ENCODE results near the gene MRM1.

The MRM1 gene

GRCh38 chr17:36594626-36595401 is 6.6 kb upstream of the MRM1 start:
- no peak overlapping the region for H3K27ac ChIP-seq

GRCh38 chr17:36597226-36597625 is 4.2 kb upstream of the MRM1 start:
- H3K27ac ChIP-seq = no peak overlapping the region
- TF ChIP-seq ZFX (IDR thresholded peaks at IDR 0.05) = no peak
- TF ChIP-seq, protein P1, sequence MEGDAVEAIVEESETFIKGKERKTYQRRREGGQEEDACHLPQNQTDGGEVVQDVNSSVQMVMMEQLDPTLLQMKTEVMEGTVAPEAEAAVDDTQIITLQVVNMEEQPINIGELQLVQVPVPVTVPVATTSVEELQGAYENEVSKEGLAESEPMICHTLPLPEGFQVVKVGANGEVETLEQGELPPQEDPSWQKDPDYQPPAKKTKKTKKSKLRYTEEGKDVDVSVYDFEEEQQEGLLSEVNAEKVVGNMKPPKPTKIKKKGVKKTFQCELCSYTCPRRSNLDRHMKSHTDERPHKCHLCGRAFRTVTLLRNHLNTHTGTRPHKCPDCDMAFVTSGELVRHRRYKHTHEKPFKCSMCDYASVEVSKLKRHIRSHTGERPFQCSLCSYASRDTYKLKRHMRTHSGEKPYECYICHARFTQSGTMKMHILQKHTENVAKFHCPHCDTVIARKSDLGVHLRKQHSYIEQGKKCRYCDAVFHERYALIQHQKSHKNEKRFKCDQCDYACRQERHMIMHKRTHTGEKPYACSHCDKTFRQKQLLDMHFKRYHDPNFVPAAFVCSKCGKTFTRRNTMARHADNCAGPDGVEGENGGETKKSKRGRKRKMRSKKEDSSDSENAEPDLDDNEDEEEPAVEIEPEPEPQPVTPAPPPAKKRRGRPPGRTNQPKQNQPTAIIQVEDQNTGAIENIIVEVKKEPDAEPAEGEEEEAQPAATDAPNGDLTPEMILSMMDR (conservative IDR thresholded peaks at IDR 0.05) = no peak

More at GRCh38 chr17:36594626-36595401, 6.6 kb upstream of the MRM1 start:
- TF ChIP-seq, protein P1 (conservative IDR thresholded peaks at IDR 0.05) = no peak
- TF ChIP-seq ZFX (IDR thresholded peaks at IDR 0.05) = no peak

DNA sequence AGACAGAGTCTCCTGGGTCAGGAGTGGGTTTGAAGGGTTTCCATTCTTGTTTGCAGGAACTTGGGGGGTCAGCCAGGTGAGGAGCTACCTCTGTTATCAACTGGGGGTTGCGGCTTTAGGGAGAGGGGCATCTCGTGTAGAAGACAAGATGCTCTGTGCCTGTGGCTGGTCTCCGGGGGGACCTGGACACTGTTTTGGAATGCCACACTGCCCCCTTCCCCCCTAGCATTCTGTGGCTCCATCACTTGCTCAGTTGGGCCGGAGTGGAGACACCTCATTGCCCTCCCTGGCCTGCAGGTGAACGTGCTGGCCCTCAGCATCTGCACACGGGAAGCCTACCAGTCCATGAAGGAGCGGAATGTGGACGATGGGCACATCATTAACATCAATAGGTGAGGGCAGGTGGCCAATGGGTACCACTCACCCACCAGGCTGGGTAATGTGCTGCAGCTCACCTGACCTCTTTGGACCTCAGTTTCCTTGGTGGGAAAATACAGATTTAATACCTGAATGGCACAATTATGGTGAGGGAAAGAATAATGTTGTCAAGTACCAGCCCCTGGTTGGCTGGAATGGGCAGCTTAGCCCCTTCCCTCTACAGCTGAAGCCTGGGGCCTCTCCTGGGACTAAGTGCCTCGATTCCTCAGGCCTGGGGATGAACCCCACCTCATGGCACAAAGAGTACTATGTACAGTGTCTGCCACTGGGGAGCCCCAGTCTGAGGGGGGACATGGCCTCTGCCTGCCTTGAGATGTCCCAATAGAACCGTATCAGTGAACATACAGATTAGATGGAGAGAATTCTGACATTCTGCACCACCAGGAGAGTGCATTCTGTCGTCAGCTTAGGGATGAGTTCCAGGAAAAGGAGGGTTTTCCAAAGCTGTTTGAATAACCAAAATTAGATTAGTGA is 3.3 kb upstream of the MRM1 start:
- no peak overlapping the region for H3K27ac ChIP-seq
- TF ChIP-seq ZFX (IDR thresholded peaks at IDR 0.05) = no peak
- TF ChIP-seq, protein P1 (conservative IDR thresholded peaks at IDR 0.05) = no peak

GRCh38 chr17:36598951-36599401 is 2.4 kb upstream of the MRM1 start:
- TF ChIP-seq, protein P1 (conservative IDR thresholded peaks at IDR 0.05) = no peak
- no peak for TF ChIP-seq ZFX (IDR thresholded peaks at IDR 0.05)
- no peak overlapping the region for H3K27ac ChIP-seq

DNA sequence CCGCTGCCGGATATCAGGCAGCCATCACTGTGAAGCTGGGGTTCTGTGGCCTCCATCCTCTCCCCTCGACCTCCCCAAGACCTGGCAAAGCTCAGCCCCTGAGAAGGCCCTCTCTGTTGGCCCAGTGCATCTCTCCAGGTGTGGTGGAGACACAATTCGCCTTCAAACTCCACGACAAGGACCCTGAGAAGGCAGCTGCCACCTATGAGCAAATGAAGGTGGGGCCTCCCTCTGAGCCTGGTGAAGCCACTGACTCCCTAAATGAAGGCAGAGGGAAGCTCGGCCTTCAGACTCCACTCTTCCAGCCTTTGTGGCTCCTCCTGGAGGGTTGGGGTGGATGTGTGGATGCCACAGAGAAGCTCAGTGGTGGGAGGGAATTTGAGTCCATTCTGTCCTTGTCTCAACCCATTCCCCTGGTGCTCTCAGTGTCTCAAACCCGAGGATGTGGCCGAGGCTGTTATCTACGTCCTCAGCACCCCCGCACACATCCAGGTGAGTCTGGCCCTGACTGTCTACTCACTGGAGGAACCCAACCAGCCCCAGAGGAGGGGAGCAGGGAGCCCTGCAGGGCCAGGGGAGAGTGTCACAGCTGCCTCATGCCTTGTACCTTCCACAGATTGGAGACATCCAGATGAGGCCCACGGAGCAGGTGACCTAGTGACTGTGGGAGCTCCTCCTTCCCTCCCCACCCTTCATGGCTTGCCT is 1.7 kb upstream of the MRM1 start:
- no peak overlapping the region; the same call in 1 of the 2 replicates for H3K27ac ChIP-seq
- TF ChIP-seq, protein P1 (conservative IDR thresholded peaks at IDR 0.05) = no peak
- TF ChIP-seq ZFX (IDR thresholded peaks at IDR 0.05) = no peak

DNA sequence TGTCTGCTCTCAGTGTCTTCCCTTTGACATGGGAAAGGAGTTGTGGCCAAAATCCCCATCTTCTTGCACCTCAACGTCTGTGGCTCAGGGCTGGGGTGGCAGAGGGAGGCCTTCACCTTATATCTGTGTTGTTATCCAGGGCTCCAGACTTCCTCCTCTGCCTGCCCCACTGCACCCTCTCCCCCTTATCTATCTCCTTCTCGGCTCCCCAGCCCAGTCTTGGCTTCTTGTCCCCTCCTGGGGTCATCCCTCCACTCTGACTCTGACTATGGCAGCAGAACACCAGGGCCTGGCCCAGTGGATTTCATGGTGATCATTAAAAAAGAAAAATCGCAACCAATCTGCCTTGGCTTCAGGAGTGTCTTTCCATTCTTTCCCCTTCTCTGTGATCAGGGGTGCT is 918 bp upstream of the MRM1 start:
- TF ChIP-seq, protein P1 (conservative IDR thresholded peaks at IDR 0.05) = no peak
- TF ChIP-seq ZFX (IDR thresholded peaks at IDR 0.05) = no peak
- H3K27ac ChIP-seq = peak overlapping the region; percentile 94
